K562 (cell line): ENCODE measurements around the gene SP2. TPM values are rescaled to one million over a fixed set of nuclear protein-coding genes. Genes with fewer than 3 reads are reported as not detected.

Experiments used
- ATAC-seq: fragments of 200-7000 bp; cut with Tn5 transposase; 3 replicates; pipeline ENCODE4 v1.9.1; 2020; ENCODE audit warnings: moderate library complexity
- BruUV-seq: library from RNA; stranded (reverse); fragments of 400-500 nt; replicated peaks from 2 replicates; lab custom pipeline; 2021; lab: Mats Ljungman, UMichigan
- CTCF ChIA-PET: fragments of 300-600 bp; formaldehyde crosslinking; extraction: SDS; loops from one replicate; lab custom pipeline; 2021; ENCODE audit warnings: low intra/inter-chr PET ratio; lab: Yijun Ruan, JAX
- POLR2A ChIA-PET: fragments of 300-600, 350-650 bp; sonication (Branson Sonifier 250); formaldehyde crosslinking; extraction: SDS; loops from one replicate; lab custom pipeline; 2021; ENCODE audit warnings: antibody characterized with exemption, inconsistent platforms; lab: Yijun Ruan, JAX
- DNase-seq, 4 experiments: peaks; one replicate each; pipeline versions ENCODE4 v3.0.0 to v3.0.0-alpha.2; 2011 to 2018; ENCODE audit warnings: low spot score in 3 of 4, mixed read lengths in 3 of 4; ENCODE audit errors: extremely low read depth in 1 of 4
- FAIRE-seq: peaks from 2 replicates; lab custom pipeline; 2011; peaks lifted over from hg19 to GRCh38; lab: Jason Lieb, UNC
- H2AFZ ChIP-seq: 2 replicates; pipeline ENCODE4 v1.6.0; 2011; ENCODE audit warnings: low read depth, low read length, control low read depth, inconsistent platforms
- H3K27ac ChIP-seq: fragments of 200-600 bp; 3 replicates; pipeline ENCODE4 v1.8.0; 2011; ENCODE audit warnings: low read depth, mild to moderate bottlenecking, control low read depth, inconsistent platforms, low read length, moderate library complexity, mixed read lengths; ENCODE audit errors: extremely low read depth
- H3K27me3 ChIP-seq, 2 experiments: fragments of 300-600 bp in 1 of 2; 2 replicates in 1 of 2; 3 replicates in 1 of 2; pipeline versions ENCODE4 v1.6.0 to v1.8.0; 2011; ENCODE audit warnings: inconsistent platforms in 2 of 2, low read length in 2 of 2, mild to moderate bottlenecking in 1 of 2, mixed read lengths in 1 of 2, moderate library complexity in 1 of 2; ENCODE audit not compliant: control insufficient read depth in 2 of 2, insufficient read depth in 2 of 2
- H3K36me3 ChIP-seq: fragments of 300-600 bp; 3 replicates; pipeline ENCODE4 v1.8.0; 2011; ENCODE audit warnings: mild to moderate bottlenecking, low read length, inconsistent platforms; ENCODE audit not compliant: control insufficient read depth, insufficient read depth
- H3K4me1 ChIP-seq, 2 experiments: fragments of 200-600 bp in 1 of 2; replicated peaks in 1 of 2; 2 replicates in 1 of 2; 3 replicates in 1 of 2; pipeline versions ENCODE4 v1.5.1 to v1.8.0; 2011; ENCODE audit warnings: inconsistent platforms in 2 of 2, low read length in 2 of 2, mild to moderate bottlenecking in 1 of 2, mixed read lengths in 1 of 2, moderate library complexity in 1 of 2; ENCODE audit not compliant: control insufficient read depth in 2 of 2, insufficient read depth in 2 of 2
- H3K4me2 ChIP-seq: 2 replicates; pipeline ENCODE4 v1.6.1; 2011; ENCODE audit warnings: low read length, control low read depth, inconsistent platforms, mixed read lengths; ENCODE audit not compliant: insufficient read depth
- H3K4me3 ChIP-seq: fragments of 200-600 bp; sonication (generic), shearing (Covaris generic); 2 replicates; pipeline ENCODE4 v1.5.1; 2016; ENCODE audit warnings: control low read depth, inconsistent platforms
- H3K79me2 ChIP-seq: fragments of 200-600 bp; 3 replicates; pipeline ENCODE4 v1.8.0; 2011; ENCODE audit warnings: low read length, inconsistent platforms; ENCODE audit not compliant: control insufficient read depth, insufficient read depth
- H3K9ac ChIP-seq, 2 experiments: 2 replicates each; pipeline versions ENCODE4 v1.6.0 to v1.6.1; 2011; ENCODE audit warnings: low read depth in 2 of 2, low read length in 2 of 2, control low read depth in 1 of 2, inconsistent platforms in 1 of 2, mild to moderate bottlenecking in 1 of 2, mixed read lengths in 1 of 2; ENCODE audit not compliant: insufficient read depth in 1 of 2
- H3K9me1 ChIP-seq: one replicate; pipeline ENCODE4 v1.6.0; 2011; ENCODE audit warnings: inconsistent platforms, mild to moderate bottlenecking, low read length, moderate library complexity; ENCODE audit not compliant: control insufficient read depth, insufficient read depth
- H3K9me3 ChIP-seq: replicated peaks from 2 replicates; pipeline ENCODE4 v1.5.1; 2011; ENCODE audit warnings: low read depth, low read length, inconsistent platforms; ENCODE audit not compliant: control insufficient read depth, insufficient read depth
- H4K20me1 ChIP-seq: replicated peaks from 2 replicates; pipeline ENCODE4 v1.6.1; 2011; ENCODE audit warnings: low read length, inconsistent platforms, mixed read lengths; ENCODE audit not compliant: control insufficient read depth, insufficient read depth
- ARID1B ChIP-seq: fragments of 450-650 bp; IDR thresholded peaks from 2 replicates; pipeline ENCODE4 v1.6.1; 2016; ENCODE audit warnings: antibody characterized with exemption, mild to moderate bottlenecking, inconsistent platforms
- C11orf30 ChIP-seq: fragments of 450-650 bp; IDR thresholded peaks from 2 replicates; pipeline ENCODE4 v1.6.1; 2016; ENCODE audit warnings: low read depth, mild to moderate bottlenecking
- CHCHD3 ChIP-seq: fragments of 250-450 bp; sonication (Bioruptor Pico); IDR thresholded peaks from 2 replicates; pipeline ENCODE4 v2.1.2; 2022; ENCODE audit warnings: mild to moderate bottlenecking
- CREBBP ChIP-seq: IDR thresholded peaks from one replicate; pipeline ENCODE4 v1.6.1; 2012; ENCODE audit warnings: low read depth, mild to moderate bottlenecking, control low read depth, inconsistent platforms, low read length
- CREM ChIP-seq: IDR thresholded peaks from 2 replicates; pipeline ENCODE4 v1.6.1; 2014; ENCODE audit warnings: antibody characterized with exemption, low read depth
- DPF2 ChIP-seq: fragments of 450-650 bp; IDR thresholded peaks from 2 replicates; pipeline ENCODE4 v1.6.1; 2016
- GTF2F1 ChIP-seq: IDR thresholded peaks from 2 replicates; pipeline ENCODE4 v1.6.1; 2011; ENCODE audit warnings: low read depth, low read length, improper control_type of control experiment
- KDM1A ChIP-seq, 2 experiments: fragments of 450-650 bp; IDR thresholded peaks; 2 replicates each; pipeline ENCODE4 v1.6.1; 2016; ENCODE audit warnings: mild to moderate bottlenecking in 2 of 2
- MAFF ChIP-seq: IDR thresholded peaks from 2 replicates; pipeline ENCODE4 v1.6.1; 2012; ENCODE audit warnings: low read length, improper control_type of control experiment
- MAFG ChIP-seq: fragments of 450-650 bp; conservative IDR thresholded peaks from 2 replicates; pipeline ENCODE4 v1.6.1; 2016; ENCODE audit warnings: missing genetic modification characterization, missing compliant biosample characterization
- MAFK ChIP-seq: IDR thresholded peaks from 2 replicates; pipeline ENCODE4 v1.6.1; 2011; ENCODE audit warnings: low read length, improper control_type of control experiment
- MTA1 ChIP-seq: fragments of 450-650 bp; IDR thresholded peaks from 2 replicates; pipeline ENCODE4 v1.6.1; 2017; ENCODE audit warnings: borderline replicate concordance
- NFE2 ChIP-seq: IDR thresholded peaks from 2 replicates; pipeline ENCODE4 v1.6.1; 2014; ENCODE audit warnings: antibody characterized with exemption, low read depth
- NFE2L1 ChIP-seq: fragments of 450-650 bp; IDR thresholded peaks from 2 replicates; pipeline ENCODE4 v1.6.1; 2016; ENCODE audit warnings: missing genetic modification characterization, low read depth, mild to moderate bottlenecking, missing compliant biosample characterization, moderate library complexity, borderline replicate concordance
- NRF1 ChIP-seq, 2 experiments: fragments of 450-650 bp; IDR thresholded peaks in 1 of 2; conservative IDR thresholded peaks in 1 of 2; 2 replicates each; pipeline ENCODE4 v1.6.1; 2014; ENCODE audit warnings: mild to moderate bottlenecking in 2 of 2
- POU5F1 ChIP-seq: fragments of 150-350 bp; IDR thresholded peaks from 2 replicates; pipeline ENCODE4 v1.6.1; 2014; ENCODE audit warnings: borderline replicate concordance, low read length, low read depth, mild to moderate bottlenecking; ENCODE audit not compliant: partially characterized antibody
- PTRF ChIP-seq: fragments of 450-650 bp; IDR thresholded peaks from 2 replicates; pipeline ENCODE4 v1.6.1; 2016; ENCODE audit warnings: mild to moderate bottlenecking, missing genetic modification characterization, missing compliant biosample characterization
- RCOR1 ChIP-seq, 2 experiments: IDR thresholded peaks; 2 replicates each; pipeline ENCODE4 v1.6.1; 2012; ENCODE audit warnings: low read depth in 2 of 2, low read length in 2 of 2, borderline replicate concordance in 1 of 2, improper control_type of control experiment in 1 of 2
- RUNX1 ChIP-seq: sonication (generic); IDR thresholded peaks from 2 replicates; pipeline ENCODE4 v1.6.1; 2016; ENCODE audit warnings: antibody characterized with exemption, low read depth
- SMARCA4 ChIP-seq: fragments of 450-650 bp; IDR thresholded peaks from 2 replicates; pipeline ENCODE4 v1.6.1; 2016
- SMARCB1 ChIP-seq: IDR thresholded peaks from 2 replicates; pipeline ENCODE4 v1.6.1; 2011; ENCODE audit warnings: improper control_type of control experiment, low read depth; ENCODE audit not compliant: insufficient read length
- SPI1 ChIP-seq: IDR thresholded peaks from 2 replicates; pipeline ENCODE4 v1.6.1; 2011; ENCODE audit warnings: low read depth, low read length, control low read depth, borderline replicate concordance
- TAF7 ChIP-seq: fragments of 450-650 bp; IDR thresholded peaks from 2 replicates; pipeline ENCODE4 v1.6.1; 2016; ENCODE audit warnings: missing genetic modification characterization, missing compliant biosample characterization
- TEAD4 ChIP-seq, 2 experiments: sonication (generic) in 1 of 2; formaldehyde crosslinking in 1 of 2; IDR thresholded peaks; 2 replicates each; pipeline versions ENCODE4 v1.6.1 to v1.8.0; 2012 to 2022; ENCODE audit warnings: borderline replicate concordance in 1 of 2, inconsistent platforms in 1 of 2, low read length in 1 of 2, mild to moderate bottlenecking in 1 of 2, missing genetic modification reagents in 1 of 2
- ZFP30 ChIP-seq: fragments of 250-450 bp; sonication (Bioruptor Pico); IDR thresholded peaks from 2 replicates; pipeline ENCODE4 v1.8.0; 2022; ENCODE audit warnings: moderate library complexity, mild to moderate bottlenecking, inconsistent platforms, borderline replicate concordance
- ZNF146 ChIP-seq: IDR thresholded peaks from one replicate; pipeline ENCODE4 v1.6.1; 2018; ENCODE audit warnings: missing compliant biosample characterization; ENCODE audit not compliant: unreplicated experiment
- ZNF197 ChIP-seq: fragments of 200-800 bp; sonication (Bioruptor generic); IDR thresholded peaks from 2 replicates; pipeline ENCODE4 v1.6.1; 2016; ENCODE audit warnings: low read depth, missing genetic modification characterization, missing compliant biosample characterization
- ZZZ3 ChIP-seq: fragments of 450-650 bp; IDR thresholded peaks from 2 replicates; pipeline ENCODE4 v1.6.1; 2016; ENCODE audit warnings: antibody characterized with exemption, mild to moderate bottlenecking, moderate library complexity
- WGBS: fragments of 100-300 bp; shearing (Covaris generic); methylation state at CpG from one replicate; pipeline ENCODE4 v1.1.6; 2016; ENCODE audit warnings: low coverage, mixed read lengths; ENCODE audit not compliant: insufficient coverage; ENCODE audit errors: missing lambda C conversion rate; 5-methylcytosine and 5-hydroxymethylcytosine counted together
- in situ Hi-C: fragments of 300-500 bp; cut with MboI; formaldehyde crosslinking; loops from 4 replicates; pipeline ENCODE4 v1.15.0; 2018; ENCODE audit warnings: inconsistent platforms, mixed read lengths
- intact Hi-C: fragments of 100-400 bp; cut with micrococcal nuclease; formaldehyde crosslinking; loops from 2 replicates; pipeline ENCODE4 v1.14.2; 2022
- polyA plus RNA-seq, 8 experiments: library from polyadenylated mRNA; depleted of rRNA in 4 of 8; stranded (reverse) in 5 of 8; unstranded in 3 of 8; fragments of >200 nt; fragmentation: Nextera tagmentation in 2 of 8; fragmentation: Illumina TruSeq in 1 of 8; extraction: Ambion mirVana in 2 of 8; extraction: Trizol in 1 of 8; gene quantifications; 2 replicates each; pipeline versions ENCODE4 v1.2.1 to v1.2.3, GENCODE V29; 2011 to 2014; ENCODE audit warnings: inconsistent platforms in 1 of 8, missing spikeins in 1 of 8
- total RNA-seq, 7 experiments: library from RNA; depleted of rRNA in 6 of 7; stranded (reverse); fragments of >200 nt in 6 of 7; fragmentation: Illumina TruSeq in 2 of 7; extraction: Trizol in 2 of 7; gene quantifications; 2 replicates each; pipeline versions ENCODE4 v1.2.1 to v1.2.3, GENCODE V29; 2011 to 2021; ENCODE audit warnings: low replicate concordance in 1 of 7

The SP2 gene
- total and polyA plus RNA-seq, 9 of the 15 experiments (the other 6 are each of a cell fraction or from before 2014, with no cell fraction given): 0.77 to 22.3 (median 2.3) TPM

- POLR2A ChIA-PET: interaction anchor here (3.3 kb wide), 1 partner anchor 10 kb away, joined by 18 read pairs; no protein-coding TSS in a partner anchor
- 22% methylated on average over 2 of the region's 2 CpGs for WGBS
- peak; percentile 65 for FAIRE-seq
- TF ChIP-seq MAFK (peak; percentile 51; the same call in 1 of the 2 replicates), POU5F1 (no peak), CHCHD3 (CRISPR knock-in tag) (no peak), PTRF (no peak), C11orf30 (peak; percentile 82), NFE2 (peak; percentile 95), MAFF (peak; percentile 73), ZNF146 (CRISPR knock-in tag) (no peak), SMARCA4 (0 out of 2 replicates have a peak, but pooled peaks have one; percentile 44), NFE2L1 (tag) (peak; percentile 76), TEAD4 (IDR thresholded peaks at IDR 0.05; ENCODE audit: low read length) (0 out of 2 replicates have a peak, but pooled peaks have one; percentile 19), TEAD4 (CRISPR knock-in tag; IDR thresholded peaks at IDR 0.05; ENCODE audit: borderline replicate concordance) (no peak), NRF1 (conservative IDR thresholded peaks at IDR 0.05 in 1 of 2, IDR thresholded peaks at IDR 0.05 in 1 of 2) (peak in 1 of 2 experiments; percentile 20; a peak in 1 of 4 replicates), ZNF197 (CRISPR knock-in tag) (no peak), GTF2F1 (no peak), ZZZ3 (no peak), ZFP30 (CRISPR knock-in tag) (no peak), CREBBP (no peak), SPI1 (peak; percentile 88), SMARCB1 (no peak), RUNX1 (no peak), KDM1A (IDR thresholded peaks at IDR 0.05) (peak; percentile 60 to 62), TAF7 (no peak), DPF2 (peak; percentile 60; the same call in 1 of the 2 replicates), ARID1B (peak; percentile 62; the same call in 1 of the 2 replicates), MAFG (tag) (peak; percentile 80), RCOR1 (IDR thresholded peaks at IDR 0.05; ENCODE audit: borderline replicate concordance in 1 of 2, low read depth in 2 of 2, low read length in 2 of 2) (peak in 1 of 2 experiments; percentile 94; a peak in 2 of 4 replicates), MTA1 (peak; percentile 60; the same call in 1 of the 2 replicates), CREM (no peak)
Measured at GRCh38 chr17:47928415-47928814, 32.4 kb downstream of the SP2 start.

More at GRCh38 chr17:47928415-47928814, 32.4 kb downstream of the SP2 start:
- peak; percentile 62 for ATAC-seq
- Histone ChIP-seq H3K4me1 (peaks cover 19 to 36% of the 10 kb centered on the region in 2 experiments), H3K4me2 (no peak overlapping the region), H3K9me1 (peaks cover 2% of the 10 kb centered on the region), H3K79me2 (no peaks in the 10 kb centered on the region), H3K9ac (no peak overlapping the region), H2AFZ (no peak overlapping the region), H3K36me3 (peaks cover 49% of the 10 kb centered on the region; the same call in 2 of the 3 replicates), H3K9me3 (no peaks in the 10 kb centered on the region), H4K20me1 (no peaks in the 10 kb centered on the region), H3K27ac (no peak overlapping the region), H3K4me3 (no peak overlapping the region), H3K27me3 (no peaks in the 10 kb centered on the region)
- CTCF ChIA-PET: no interaction called here
- intact Hi-C loops: no loop called here
- peak in 1 of 4 experiments; percentile 44 for DNase-seq
- no TSS peak for BruUV-seq
- in situ Hi-C loops: no loop called here
